MCF 10A (cell line): ENCODE results near the gene MTUS2. TPM values are rescaled to one million over a fixed set of nuclear protein-coding genes. Genes with fewer than 3 reads are reported as not detected.

ENCODE experiments used
- BruUV-seq: library from RNA; stranded (reverse); fragments of 400-500 nt; replicated peaks from 2 replicates; lab custom pipeline; 2021; lab: Mats Ljungman, UMichigan
- CTCF ChIA-PET: fragments of 300-600 bp; sonication (Branson Sonifier 250); formaldehyde crosslinking; extraction: SDS; loops from one replicate; lab custom pipeline; 2021; ENCODE audit warnings: antibody characterized with exemption, inconsistent platforms; lab: Yijun Ruan, JAX
- POLR2A ChIA-PET: fragments of 300-600, 350-650 bp; sonication (Branson Sonifier 250); formaldehyde crosslinking; extraction: SDS; loops from one replicate; lab custom pipeline; 2020; ENCODE audit warnings: antibody characterized with exemption, inconsistent platforms; lab: Yijun Ruan, JAX
- DNase-seq: peaks from one replicate; pipeline ENCODE4 v3.0.0-alpha.2; 2018; ENCODE audit not compliant: unreplicated experiment
- H3K27ac Mint-ChIP-seq: one replicate; pipeline ENCODE4 v1.8.0; 2022; ENCODE audit warnings: mild to moderate bottlenecking, low read depth, mixed read lengths; ENCODE audit not compliant: unreplicated experiment
- H3K27me3 Mint-ChIP-seq: one replicate; pipeline ENCODE4 v1.8.0; 2022; ENCODE audit warnings: mixed read lengths; ENCODE audit not compliant: insufficient read depth, unreplicated experiment
- H3K36me3 Mint-ChIP-seq: one replicate; pipeline ENCODE4 v1.8.0; 2022; ENCODE audit warnings: mild to moderate bottlenecking, moderate library complexity, mixed read lengths; ENCODE audit not compliant: insufficient read depth, unreplicated experiment
- H3K4me1 Mint-ChIP-seq: one replicate; pipeline ENCODE4 v1.8.0; 2022; ENCODE audit warnings: mixed read lengths; ENCODE audit not compliant: insufficient read depth, unreplicated experiment
- H3K4me3 Mint-ChIP-seq: one replicate; pipeline ENCODE4 v1.8.0; 2022; ENCODE audit warnings: mild to moderate bottlenecking, moderate library complexity, mixed read lengths; ENCODE audit not compliant: unreplicated experiment
- H3K9me3 Mint-ChIP-seq: one replicate; pipeline ENCODE4 v1.8.0; 2022; ENCODE audit warnings: mixed read lengths; ENCODE audit not compliant: unreplicated experiment
- intact Hi-C: fragments of 100-400 bp; cut with micrococcal nuclease; formaldehyde crosslinking; loops from 2 replicates; pipeline ENCODE4 v1.14.1; 2022
- total RNA-seq: library from RNA; stranded (reverse); gene quantifications from 2 replicates; pipeline ENCODE4 v1.2.3, GENCODE V29; 2022
- TF ChIP-seq, protein P1 (sequence below): fragments of 200-600 bp; IDR thresholded peaks from one replicate; pipeline ENCODE4 v1.8.0; 2022; ENCODE audit warnings: antibody characterized with exemption, mild to moderate bottlenecking; ENCODE audit not compliant: unreplicated experiment

MTUS2 gene
- total RNA-seq, 1 experiment from 2014 or later, result not detected

DNA sequence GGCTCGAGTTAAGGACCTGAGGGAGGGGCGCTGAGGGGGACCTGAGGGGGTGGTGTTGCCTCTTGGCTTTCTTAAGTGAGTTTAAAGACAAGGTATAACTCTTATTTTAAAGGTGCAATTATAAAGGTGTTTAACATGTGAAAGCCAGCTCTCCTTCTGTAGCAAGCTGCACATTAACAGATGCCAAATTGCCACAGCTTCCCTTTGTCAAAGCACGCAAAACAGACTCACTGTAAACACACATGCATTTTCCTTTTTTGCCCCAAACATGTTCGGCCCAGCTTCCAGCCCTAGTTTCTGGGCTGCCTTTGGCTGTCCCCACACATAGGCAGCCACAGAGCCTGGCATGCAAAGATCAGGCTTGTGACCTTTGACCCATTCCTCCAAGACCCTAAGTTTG is 663.5 kb downstream of the MTUS2 start:
- no TSS peak for BruUV-seq
- TF ChIP-seq, protein P1, sequence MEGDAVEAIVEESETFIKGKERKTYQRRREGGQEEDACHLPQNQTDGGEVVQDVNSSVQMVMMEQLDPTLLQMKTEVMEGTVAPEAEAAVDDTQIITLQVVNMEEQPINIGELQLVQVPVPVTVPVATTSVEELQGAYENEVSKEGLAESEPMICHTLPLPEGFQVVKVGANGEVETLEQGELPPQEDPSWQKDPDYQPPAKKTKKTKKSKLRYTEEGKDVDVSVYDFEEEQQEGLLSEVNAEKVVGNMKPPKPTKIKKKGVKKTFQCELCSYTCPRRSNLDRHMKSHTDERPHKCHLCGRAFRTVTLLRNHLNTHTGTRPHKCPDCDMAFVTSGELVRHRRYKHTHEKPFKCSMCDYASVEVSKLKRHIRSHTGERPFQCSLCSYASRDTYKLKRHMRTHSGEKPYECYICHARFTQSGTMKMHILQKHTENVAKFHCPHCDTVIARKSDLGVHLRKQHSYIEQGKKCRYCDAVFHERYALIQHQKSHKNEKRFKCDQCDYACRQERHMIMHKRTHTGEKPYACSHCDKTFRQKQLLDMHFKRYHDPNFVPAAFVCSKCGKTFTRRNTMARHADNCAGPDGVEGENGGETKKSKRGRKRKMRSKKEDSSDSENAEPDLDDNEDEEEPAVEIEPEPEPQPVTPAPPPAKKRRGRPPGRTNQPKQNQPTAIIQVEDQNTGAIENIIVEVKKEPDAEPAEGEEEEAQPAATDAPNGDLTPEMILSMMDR, result no peak
- H3K27ac Mint-ChIP-seq, result no peak overlapping the region
- H3K36me3 Mint-ChIP-seq, result no peaks in the 10 kb centered on the region
- intact Hi-C loops, result no loop called here
- H3K4me1 Mint-ChIP-seq, result no peaks in the 10 kb centered on the region
- CTCF ChIA-PET, result interaction anchor here (0.6 to 0.7 kb wide), 2 partner anchors 197 to 1101 kb away, joined by 3 read pairs; no protein-coding TSS in a partner anchor
- POLR2A ChIA-PET, result no interaction called here
- H3K9me3 Mint-ChIP-seq, result no peaks in the 10 kb centered on the region
- no peak overlapping the region for H3K4me3 Mint-ChIP-seq
- no peak for DNase-seq
- H3K27me3 Mint-ChIP-seq, result peaks cover 51% of the 10 kb centered on the region

DNA sequence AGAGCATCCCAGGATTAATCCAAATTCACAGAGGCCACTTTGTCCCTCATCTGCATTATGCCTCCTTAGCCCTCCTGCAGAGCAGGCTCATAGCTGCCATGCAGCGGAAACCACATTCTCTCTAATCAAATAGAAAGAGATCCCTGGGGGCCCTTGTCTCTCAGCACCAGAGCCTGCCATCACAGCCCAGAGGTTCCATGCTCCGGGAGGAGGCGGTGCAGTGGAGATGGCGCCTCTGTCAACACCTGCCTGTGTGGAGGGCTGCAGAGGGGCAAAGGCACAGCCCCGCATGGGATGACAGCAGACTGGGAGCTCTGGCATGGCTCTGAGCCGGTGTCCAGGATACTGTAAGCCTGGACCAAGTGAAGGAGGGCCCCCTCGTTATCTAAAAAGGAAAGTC is 664.1 kb downstream of the MTUS2 start:
- no peaks in the 10 kb centered on the region for H3K36me3 Mint-ChIP-seq
- ChIA-PET CTCF (interaction anchor here (1.9 kb wide), 1 partner anchor 11 kb away, joined by 5 read pairs; no protein-coding TSS in a partner anchor), POLR2A (no interaction called here)
- H3K27me3 Mint-ChIP-seq, result peaks cover 46% of the 10 kb centered on the region
- no peaks in the 10 kb centered on the region for H3K4me1 Mint-ChIP-seq
- intact Hi-C loops, result no loop called here
- H3K4me3 Mint-ChIP-seq, result no peak overlapping the region
- H3K9me3 Mint-ChIP-seq, result no peaks in the 10 kb centered on the region
- BruUV-seq, result no TSS peak
- DNase-seq, result no peak
- TF ChIP-seq, protein P1, result no peak
- no peak overlapping the region for H3K27ac Mint-ChIP-seq

- CTCF ChIA-PET, result interaction anchor here (0.7 to 1.9 kb wide), 2 partner anchors 11 to 222 kb away, joined by 3 to 5 read pairs; no protein-coding TSS in a partner anchor
- no TSS peak for BruUV-seq
- Mint-ChIP-seq H3K9me3 (no peaks in the 10 kb centered on the region), H3K36me3 (no peaks in the 10 kb centered on the region), H3K27ac (no peak overlapping the region), H3K4me3 (no peak overlapping the region), H3K27me3 (peaks cover 41% of the 10 kb centered on the region), H3K4me1 (no peaks in the 10 kb centered on the region)
- intact Hi-C loops, result no loop called here
- POLR2A ChIA-PET, result no interaction called here
- TF ChIP-seq, protein P1, result no peak
- DNase-seq, result no peak
These were observed 664.7 kb downstream of the MTUS2 start for GRCh38 chr13:29484796-29485195.

- Mint-ChIP-seq H3K4me1 (no peaks in the 10 kb centered on the region), H3K27ac (no peak overlapping the region), H3K9me3 (no peaks in the 10 kb centered on the region), H3K36me3 (no peaks in the 10 kb centered on the region), H3K27me3 (peaks cover 25% of the 10 kb centered on the region), H3K4me3 (no peak overlapping the region)
- ChIA-PET POLR2A (no interaction called here), CTCF (interaction anchor here (0.7 to 2.0 kb wide), 3 partner anchors 22 to 294 kb away, joined by 3 to 6 read pairs (median 3); no protein-coding TSS in a partner anchor)
- TF ChIP-seq, protein P1, result no peak
- intact Hi-C loops, result no loop called here
- no peak for DNase-seq
- BruUV-seq, result no TSS peak
These were observed 666.4 kb downstream of the MTUS2 start for GRCh38 chr13:29486551-29486950.
